Ishikawa (cell line): Measurements from ENCODE around the gene PSMA2.

Experiments
- CEBPB ChIP-seq: IDR thresholded peaks from 2 replicates; pipeline ENCODE4 v1.6.1; 2012
- CREB1 ChIP-seq: IDR thresholded peaks from 2 replicates; pipeline ENCODE4 v1.6.1; 2012; ENCODE audit warnings: low read depth
- EGR1 ChIP-seq: IDR thresholded peaks from 2 replicates; pipeline ENCODE4 v1.6.1; 2012
- EP300 ChIP-seq: IDR thresholded peaks from 2 replicates; pipeline ENCODE4 v1.6.1; 2012; ENCODE audit warnings: borderline replicate concordance
- FOXM1 ChIP-seq: IDR thresholded peaks from 2 replicates; pipeline ENCODE4 v1.6.1; 2012; ENCODE audit warnings: low read depth, borderline replicate concordance
- MAX ChIP-seq: IDR thresholded peaks from 2 replicates; pipeline ENCODE4 v1.6.1; 2012
- NFIC ChIP-seq: IDR thresholded peaks from 2 replicates; pipeline ENCODE4 v1.6.1; 2012
- RAD21 ChIP-seq: IDR thresholded peaks from 2 replicates; pipeline ENCODE4 v1.6.1; 2012; ENCODE audit warnings: low read depth
- TAF1 ChIP-seq: IDR thresholded peaks from 2 replicates; pipeline ENCODE4 v1.6.1; 2012; ENCODE audit warnings: low read depth, mild to moderate bottlenecking
- TCF12 ChIP-seq: IDR thresholded peaks from 2 replicates; pipeline ENCODE4 v1.6.1; 2012; ENCODE audit warnings: low read depth
- TEAD4 ChIP-seq: IDR thresholded peaks from 2 replicates; pipeline ENCODE4 v1.6.1; 2012
- YY1 ChIP-seq: IDR thresholded peaks from 2 replicates; pipeline ENCODE4 v1.6.1; 2012; ENCODE audit warnings: low read depth
- ZBTB7A ChIP-seq: IDR thresholded peaks from 2 replicates; pipeline ENCODE4 v1.6.1; 2012; ENCODE audit warnings: low read depth
- TF ChIP-seq, protein P1 (sequence below): IDR thresholded peaks from 2 replicates; pipeline ENCODE4 v1.6.1; 2012; ENCODE audit warnings: low read depth, mild to moderate bottlenecking
- TF ChIP-seq, protein P2 (sequence below): IDR thresholded peaks from 2 replicates; pipeline ENCODE4 v1.6.1; 2012

PSMA2 gene

GRCh38 chr7:42931447-42931833 lies 534 bp downstream of the PSMA2 start:
- no peak for TF ChIP-seq NFIC
- no peak for TF ChIP-seq EGR1
- TF ChIP-seq, protein P1, sequence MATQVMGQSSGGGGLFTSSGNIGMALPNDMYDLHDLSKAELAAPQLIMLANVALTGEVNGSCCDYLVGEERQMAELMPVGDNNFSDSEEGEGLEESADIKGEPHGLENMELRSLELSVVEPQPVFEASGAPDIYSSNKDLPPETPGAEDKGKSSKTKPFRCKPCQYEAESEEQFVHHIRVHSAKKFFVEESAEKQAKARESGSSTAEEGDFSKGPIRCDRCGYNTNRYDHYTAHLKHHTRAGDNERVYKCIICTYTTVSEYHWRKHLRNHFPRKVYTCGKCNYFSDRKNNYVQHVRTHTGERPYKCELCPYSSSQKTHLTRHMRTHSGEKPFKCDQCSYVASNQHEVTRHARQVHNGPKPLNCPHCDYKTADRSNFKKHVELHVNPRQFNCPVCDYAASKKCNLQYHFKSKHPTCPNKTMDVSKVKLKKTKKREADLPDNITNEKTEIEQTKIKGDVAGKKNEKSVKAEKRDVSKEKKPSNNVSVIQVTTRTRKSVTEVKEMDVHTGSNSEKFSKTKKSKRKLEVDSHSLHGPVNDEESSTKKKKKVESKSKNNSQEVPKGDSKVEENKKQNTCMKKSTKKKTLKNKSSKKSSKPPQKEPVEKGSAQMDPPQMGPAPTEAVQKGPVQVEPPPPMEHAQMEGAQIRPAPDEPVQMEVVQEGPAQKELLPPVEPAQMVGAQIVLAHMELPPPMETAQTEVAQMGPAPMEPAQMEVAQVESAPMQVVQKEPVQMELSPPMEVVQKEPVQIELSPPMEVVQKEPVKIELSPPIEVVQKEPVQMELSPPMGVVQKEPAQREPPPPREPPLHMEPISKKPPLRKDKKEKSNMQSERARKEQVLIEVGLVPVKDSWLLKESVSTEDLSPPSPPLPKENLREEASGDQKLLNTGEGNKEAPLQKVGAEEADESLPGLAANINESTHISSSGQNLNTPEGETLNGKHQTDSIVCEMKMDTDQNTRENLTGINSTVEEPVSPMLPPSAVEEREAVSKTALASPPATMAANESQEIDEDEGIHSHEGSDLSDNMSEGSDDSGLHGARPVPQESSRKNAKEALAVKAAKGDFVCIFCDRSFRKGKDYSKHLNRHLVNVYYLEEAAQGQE: no peak
- TF ChIP-seq CEBPB: no peak
- no peak for TF ChIP-seq ZBTB7A
- TF ChIP-seq CREB1: no peak
- TF ChIP-seq MAX: no peak
- no peak for TF ChIP-seq TEAD4

- TF ChIP-seq EP300 (no peak), MAX (no peak)
Measured at GRCh38 chr7:42930889-42931288, 1.1 kb downstream of the PSMA2 start.

DNA sequence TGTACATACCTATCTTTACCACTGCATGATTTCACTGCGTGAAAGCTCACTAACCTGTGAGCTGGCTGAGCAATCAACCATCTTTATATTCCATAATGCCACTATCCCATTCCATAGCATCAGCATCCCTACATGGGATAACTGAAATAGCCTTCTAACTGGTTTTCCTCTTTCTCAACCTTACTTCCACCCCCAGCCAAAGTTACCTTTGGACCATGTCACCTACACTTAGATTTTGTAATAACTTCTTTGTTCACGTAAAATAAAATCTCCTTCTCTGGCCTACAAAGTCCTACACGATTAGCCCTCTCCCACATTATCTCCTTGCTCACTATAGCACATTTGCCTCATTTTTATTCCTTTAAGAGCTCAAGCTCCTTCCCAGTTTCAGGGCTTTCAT lies 2.5 kb downstream of the PSMA2 start:
- TF ChIP-seq, protein P1: no peak
- TF ChIP-seq CREB1: no peak
- TF ChIP-seq CEBPB: no peak
- TF ChIP-seq ZBTB7A: no peak
- TF ChIP-seq TEAD4: no peak
- TF ChIP-seq, protein P2, sequence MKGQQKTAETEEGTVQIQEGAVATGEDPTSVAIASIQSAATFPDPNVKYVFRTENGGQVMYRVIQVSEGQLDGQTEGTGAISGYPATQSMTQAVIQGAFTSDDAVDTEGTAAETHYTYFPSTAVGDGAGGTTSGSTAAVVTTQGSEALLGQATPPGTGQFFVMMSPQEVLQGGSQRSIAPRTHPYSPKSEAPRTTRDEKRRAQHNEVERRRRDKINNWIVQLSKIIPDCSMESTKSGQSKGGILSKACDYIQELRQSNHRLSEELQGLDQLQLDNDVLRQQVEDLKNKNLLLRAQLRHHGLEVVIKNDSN: no peak
- no peak for TF ChIP-seq EGR1

GRCh38 chr7:42928754-42929153 lies 3.2 kb downstream of the PSMA2 start:
- TF ChIP-seq FOXM1 (no peak), TAF1 (no peak), RAD21 (no peak), CEBPB (no peak), TCF12 (no peak), MAX (no peak), EP300 (no peak), NFIC (no peak), YY1 (no peak), EGR1 (no peak), TEAD4 (no peak), ZBTB7A (no peak), CREB1 (no peak)
- TF ChIP-seq, protein P2: no peak
- TF ChIP-seq, protein P1: no peak

GRCh38 chr7:42926204-42926603 lies 5.8 kb downstream of the PSMA2 start:
- no peak for TF ChIP-seq ZBTB7A
- TF ChIP-seq TCF12: no peak
- TF ChIP-seq RAD21: no peak
- no peak for TF ChIP-seq EGR1
- TF ChIP-seq CEBPB: no peak
- no peak for TF ChIP-seq EP300
- no peak for TF ChIP-seq YY1
- no peak for TF ChIP-seq TAF1
- no peak for TF ChIP-seq TEAD4
- TF ChIP-seq NFIC: no peak
- TF ChIP-seq FOXM1: no peak
- TF ChIP-seq, protein P2: no peak
- no peak for TF ChIP-seq MAX
- no peak for TF ChIP-seq CREB1
- TF ChIP-seq, protein P1: no peak
